Ovary (tissue), 9 donors: Measurements from ENCODE around the gene INTS11. TPM values are rescaled to one million over a fixed set of nuclear protein-coding genes. Genes with fewer than 3 reads are reported as not detected.

ENCODE experiments used
- DNase-seq, 5 donors: peaks; one replicate each; pipeline ENCODE4 v3.0.0-alpha.2; 2019 to 2020
- H3K27ac ChIP-seq, 2 donors: fragments of 200-600 bp; one replicate each; pipeline versions ENCODE4 v1.5.1 to v1.8.0; 2019 to 2022
- H3K27me3 ChIP-seq: fragments of 200-600 bp; one replicate; pipeline ENCODE4 v1.8.0; 2022
- H3K36me3 ChIP-seq: fragments of 200-600 bp; sonication (generic); one replicate; pipeline ENCODE4 v1.5.1; 2019
- H3K4me1 ChIP-seq: one replicate; pipeline ENCODE4 v1.8.1; 2013; ENCODE audit warnings: mild to moderate bottlenecking, moderate library complexity; ENCODE audit not compliant: insufficient read depth
- H3K4me3 ChIP-seq: fragments of 200-600 bp; sonication (generic); one replicate; pipeline ENCODE4 v1.5.1; 2017
- H3K9me3 ChIP-seq, 2 donors: fragments of 200-600 bp in 1 of 2; sonication (generic) in 1 of 2; one replicate each; pipeline versions ENCODE4 v1.5.1 to v1.8.1; 2013 to 2019; ENCODE audit warnings: mild to moderate bottlenecking in 1 of 2, moderate library complexity in 1 of 2
- EP300 ChIP-seq: sonication (generic); formaldehyde crosslinking; IDR thresholded peaks from one replicate; pipeline ENCODE4 v1.6.1; 2017; ENCODE audit warnings: antibody characterized with exemption
- POLR2A ChIP-seq: fragments of 450-650 bp; IDR thresholded peaks from one replicate; pipeline ENCODE4 v1.6.1; 2017; ENCODE audit warnings: antibody characterized with exemption, mild to moderate bottlenecking, moderate library complexity
- WGBS, 3 donors: extraction: QIAGEN DNeasy Blood & Tissue Kit in 1 of 3; methylation state at CpG; one replicate each; pipeline versions ENCODE4 v1.1.5 to v1.1.7; 2013 to 2017; 5-methylcytosine and 5-hydroxymethylcytosine counted together
- intact Hi-C, 4 donors: fragments of 100-400 bp; cut with DNase I; formaldehyde crosslinking; loops; one replicate each; pipeline versions ENCODE4 v1.11.0 to v1.15.1; 2022 to 2023
- polyA plus RNA-seq, 2 donors: library from polyadenylated mRNA; stranded (reverse); fragments of 200-250 nt in 1 of 2; fragments of 350-450 nt in 1 of 2; fragmentation: Illumina TruSeq in 1 of 2; extraction: RNeasy Lipid Tissue Mini Kit (QIAGEN cat#74804) in 1 of 2; gene quantifications; one replicate each; pipeline ENCODE4 v1.2.3, GENCODE V29; 2013 to 2014
- total RNA-seq, 7 donors: library from RNA; depleted of rRNA in 2 of 7; stranded (reverse); fragments of >200 nt in 2 of 7; fragmentation: NEBNext Ultra II Directional in 3 of 7; extraction: Animal tissue kit (Norgen Biotek cat#: 25700) in 3 of 7; gene quantifications; one replicate each; pipeline versions ENCODE4 v1.1.0 to v1.2.4, GENCODE V29; 2016 to 2023
- TF ChIP-seq, protein P1 (sequence below), 3 donors: fragments of 450-650 bp in 2 of 3; fragments of 200-600 bp in 1 of 3; IDR thresholded peaks; one replicate each; pipeline versions ENCODE4 v1.5.1 to v1.8.0; 2016 to 2022; ENCODE audit warnings: antibody characterized with exemption in 3 of 3, mild to moderate bottlenecking in 1 of 3
- donor health status: DM: no; HTN: no; CAD: no; lungs with moderate emphysema.
- donor health status: DM: no; HTN: no; CAD: no.
- donor health status: Bipolar disorder and iron deficiency.
- donor health status: DM: yes; HTN: yes; CAD: no.
- donor health status: DM: no; HTN: no; CAD: no.
- donor health status: DM: yes; HTN: yes; CAD: no.

INTS11 gene
- total and polyA plus RNA-seq, 9 donors = 72.6 to 135 (median 109) TPM

DNA sequence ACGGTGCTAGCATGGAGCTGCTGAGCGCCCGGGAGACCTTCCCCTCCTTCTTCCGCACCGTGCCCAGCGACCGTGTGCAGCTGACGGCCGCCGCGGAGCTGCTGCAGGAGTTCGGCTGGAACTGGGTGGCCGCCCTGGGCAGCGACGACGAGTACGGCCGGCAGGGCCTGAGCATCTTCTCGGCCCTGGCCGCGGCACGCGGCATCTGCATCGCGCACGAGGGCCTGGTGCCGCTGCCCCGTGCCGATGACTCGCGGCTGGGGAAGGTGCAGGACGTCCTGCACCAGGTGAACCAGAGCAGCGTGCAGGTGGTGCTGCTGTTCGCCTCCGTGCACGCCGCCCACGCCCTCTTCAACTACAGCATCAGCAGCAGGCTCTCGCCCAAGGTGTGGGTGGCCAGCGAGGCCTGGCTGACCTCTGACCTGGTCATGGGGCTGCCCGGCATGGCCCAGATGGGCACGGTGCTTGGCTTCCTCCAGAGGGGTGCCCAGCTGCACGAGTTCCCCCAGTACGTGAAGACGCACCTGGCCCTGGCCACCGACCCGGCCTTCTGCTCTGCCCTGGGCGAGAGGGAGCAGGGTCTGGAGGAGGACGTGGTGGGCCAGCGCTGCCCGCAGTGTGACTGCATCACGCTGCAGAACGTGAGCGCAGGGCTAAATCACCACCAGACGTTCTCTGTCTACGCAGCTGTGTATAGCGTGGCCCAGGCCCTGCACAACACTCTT is 7.7 kb upstream of the INTS11 start:
- Histone ChIP-seq H3K4me3 (no peak overlapping the region), H3K27ac (no peak overlapping the region), H3K27me3 (no peaks in the 10 kb centered on the region), H3K9me3 (no peaks in the 10 kb centered on the region), H3K36me3 (no peaks in the 10 kb centered on the region), H3K4me1 (no peaks in the 10 kb centered on the region)
- no peak for DNase-seq
- 67 to 81% (median 80%) methylated on average over 48 to 57 of the region's 57 CpGs for WGBS, 3 donors
- TF ChIP-seq EP300 (no peak), POLR2A (no peak)
- TF ChIP-seq, protein P1, sequence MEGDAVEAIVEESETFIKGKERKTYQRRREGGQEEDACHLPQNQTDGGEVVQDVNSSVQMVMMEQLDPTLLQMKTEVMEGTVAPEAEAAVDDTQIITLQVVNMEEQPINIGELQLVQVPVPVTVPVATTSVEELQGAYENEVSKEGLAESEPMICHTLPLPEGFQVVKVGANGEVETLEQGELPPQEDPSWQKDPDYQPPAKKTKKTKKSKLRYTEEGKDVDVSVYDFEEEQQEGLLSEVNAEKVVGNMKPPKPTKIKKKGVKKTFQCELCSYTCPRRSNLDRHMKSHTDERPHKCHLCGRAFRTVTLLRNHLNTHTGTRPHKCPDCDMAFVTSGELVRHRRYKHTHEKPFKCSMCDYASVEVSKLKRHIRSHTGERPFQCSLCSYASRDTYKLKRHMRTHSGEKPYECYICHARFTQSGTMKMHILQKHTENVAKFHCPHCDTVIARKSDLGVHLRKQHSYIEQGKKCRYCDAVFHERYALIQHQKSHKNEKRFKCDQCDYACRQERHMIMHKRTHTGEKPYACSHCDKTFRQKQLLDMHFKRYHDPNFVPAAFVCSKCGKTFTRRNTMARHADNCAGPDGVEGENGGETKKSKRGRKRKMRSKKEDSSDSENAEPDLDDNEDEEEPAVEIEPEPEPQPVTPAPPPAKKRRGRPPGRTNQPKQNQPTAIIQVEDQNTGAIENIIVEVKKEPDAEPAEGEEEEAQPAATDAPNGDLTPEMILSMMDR (IDR thresholded peaks at IDR 0.05) = no peak
- intact Hi-C loops = no loop called here

- WGBS, 3 donors = 61 to 74% (median 65%) methylated on average over 37 to 41 of the region's 41 CpGs
- Histone ChIP-seq H3K27ac (no peak within 1 kb of the TSS), H3K4me3 (no peak within 1 kb of the TSS), H3K27me3 (no peaks in the 10 kb centered on the region), H3K36me3 (no peaks in the 10 kb centered on the region), H3K9me3 (no peaks in the 10 kb centered on the region), H3K4me1 (no peaks in the 10 kb centered on the region)
- intact Hi-C loops = no loop called here
- TF ChIP-seq EP300 = no peak
- TF ChIP-seq, protein P1 (IDR thresholded peaks at IDR 0.05) = no peak
- no peak for TF ChIP-seq POLR2A
- DNase-seq = no peak
Measured at GRCh38 chr1:1331068-1331965, 6.9 kb upstream of the INTS11 start, which contains the start of gene TAS1R3. TSS of gene TAS1R3 (plus strand) at chr1:1331280. CDS start at chr1:1331346, 66 bp downstream.

DNA sequence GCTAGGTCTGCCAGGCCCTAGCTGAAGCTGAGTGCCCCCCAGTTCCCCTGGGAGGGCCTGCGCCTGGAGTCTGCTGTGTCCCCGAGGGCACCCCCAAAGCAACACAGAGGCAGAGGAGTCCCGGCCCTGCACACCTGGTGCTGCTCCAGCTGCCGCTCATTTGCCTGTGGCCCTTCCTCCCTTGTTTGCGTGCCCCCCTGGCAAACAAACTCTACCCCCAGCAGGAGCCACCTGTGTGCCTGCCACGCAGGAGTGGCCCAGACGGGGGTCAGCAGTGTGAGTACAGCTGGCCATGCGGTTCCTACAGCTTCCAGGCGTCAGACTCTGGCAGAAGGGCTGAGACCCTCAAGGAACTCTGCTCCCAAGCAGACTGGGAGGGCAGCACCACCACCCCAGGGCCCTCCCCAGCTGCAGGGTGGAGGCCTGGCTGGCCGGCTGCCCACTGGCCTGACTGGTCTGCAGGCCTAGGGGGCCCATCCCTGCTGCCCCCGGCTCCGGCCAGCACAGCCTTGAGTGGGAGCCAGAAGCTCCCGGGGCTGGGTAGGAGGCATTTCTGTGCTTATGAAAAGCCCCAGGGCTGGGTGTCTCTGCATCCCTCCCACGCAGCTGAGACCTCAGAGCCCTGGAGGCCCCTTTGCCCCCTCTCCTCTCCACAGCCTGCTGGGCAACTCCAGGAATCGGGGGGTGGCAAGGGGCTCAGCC is 6.1 kb upstream of the INTS11 start:
- TF ChIP-seq EP300 = no peak
- TF ChIP-seq, protein P1 (IDR thresholded peaks at IDR 0.05) = no peak
- no peak for TF ChIP-seq POLR2A
- 30 to 34% (median 31%) methylated on average over 14 to 15 of the region's 15 CpGs for WGBS, 3 donors
- intact Hi-C loops = no loop called here

More for the DNA sequence above, 6.1 kb upstream of the INTS11 start:
- H3K4me1 ChIP-seq = peaks cover 4% of the 10 kb centered on the region
- no peaks in the 10 kb centered on the region for H3K27me3 ChIP-seq
- H3K27ac ChIP-seq = no peak overlapping the region
- no peak for DNase-seq
- no peaks in the 10 kb centered on the region for H3K9me3 ChIP-seq
- no peaks in the 10 kb centered on the region for H3K36me3 ChIP-seq
- no peak overlapping the region for H3K4me3 ChIP-seq
